Caco-2 (cell line): ENCODE results near the gene C10orf90. TPM values are rescaled to one million over a fixed set of nuclear protein-coding genes. Genes with fewer than 3 reads are reported as not detected.

ENCODE experiments used
- BruUV-seq: library from RNA; stranded (reverse); fragments of 400-500 nt; replicated peaks from 2 replicates; lab custom pipeline; 2021; lab: Mats Ljungman, UMichigan
- CTCF ChIA-PET: fragments of 300-600 bp; sonication (Branson Sonifier 250); formaldehyde crosslinking; loops from one replicate; lab custom pipeline; 2022; ENCODE audit warnings: antibody characterized with exemption; lab: Charles Lee
- POLR2A ChIA-PET: fragments of 300-600 bp; sonication (Branson Sonifier 250); formaldehyde crosslinking; loops from one replicate; lab custom pipeline; 2022; ENCODE audit warnings: antibody characterized with exemption; lab: Charles Lee
- DNase-seq, 2 experiments: peaks; one replicate each; pipeline versions ENCODE4 v3.0.0 to v3.0.0-alpha.2; 2020 to 2022
- H3K27me3 ChIP-seq: replicated peaks from 2 replicates; pipeline ENCODE4 v1.6.0; 2011; ENCODE audit warnings: low read length; ENCODE audit not compliant: control insufficient read depth, insufficient read depth
- H3K36me3 ChIP-seq: 2 replicates; pipeline ENCODE4 v1.5.1; 2011; ENCODE audit warnings: low read length; ENCODE audit not compliant: control insufficient read depth, insufficient read depth
- H3K4me1 ChIP-seq: fragments of 250-450 bp; sonication (Bioruptor Pico); 2 replicates; pipeline ENCODE4 v1.5.1; 2020; ENCODE audit warnings: mild to moderate bottlenecking
- H3K4me3 ChIP-seq: 2 replicates; pipeline ENCODE4 v1.5.1; 2011; ENCODE audit warnings: low read depth, mild to moderate bottlenecking, control low read depth, low read length
- H3K9me3 ChIP-seq: fragments of 250-450 bp; sonication (Bioruptor Pico); 2 replicates; pipeline ENCODE4 v1.5.1; 2020; ENCODE audit warnings: mild to moderate bottlenecking, moderate library complexity
- H3K27ac Mint-ChIP-seq: one replicate; pipeline ENCODE4 v1.8.0; 2022; ENCODE audit warnings: mixed read lengths; ENCODE audit not compliant: unreplicated experiment
- H3K27me3 Mint-ChIP-seq: one replicate; pipeline ENCODE4 v1.8.0; 2022; ENCODE audit warnings: mixed read lengths; ENCODE audit not compliant: insufficient read depth, unreplicated experiment
- H3K36me3 Mint-ChIP-seq: one replicate; pipeline ENCODE4 v1.8.0; 2022; ENCODE audit warnings: mild to moderate bottlenecking, mixed read lengths; ENCODE audit not compliant: insufficient read depth, unreplicated experiment
- H3K4me1 Mint-ChIP-seq: one replicate; pipeline ENCODE4 v1.8.0; 2022; ENCODE audit warnings: low read depth, mixed read lengths; ENCODE audit not compliant: unreplicated experiment
- H3K4me3 Mint-ChIP-seq: one replicate; pipeline ENCODE4 v1.8.0; 2022; ENCODE audit warnings: mild to moderate bottlenecking, moderate library complexity, mixed read lengths; ENCODE audit not compliant: unreplicated experiment
- H3K9me3 Mint-ChIP-seq: one replicate; pipeline ENCODE4 v1.8.0; 2022; ENCODE audit warnings: mixed read lengths; ENCODE audit not compliant: unreplicated experiment
- intact Hi-C: fragments of 100-400 bp; cut with micrococcal nuclease; formaldehyde crosslinking; loops from one replicate; pipeline ENCODE4 v1.10.0; 2022; ENCODE audit not compliant: unreplicated experiment
- total RNA-seq: library from RNA; stranded (reverse); gene quantifications from 2 replicates; pipeline ENCODE4 v1.2.3, GENCODE V29; 2022
- TF ChIP-seq, protein P1 (sequence below), 2 experiments: fragments of 200-600 bp in 1 of 2; IDR thresholded peaks; 1 replicate in 1 of 2; 2 replicates in 1 of 2; pipeline versions ENCODE4 v1.5.1 to v1.8.0; 2011 to 2022; ENCODE audit warnings: antibody characterized with exemption in 1 of 2, control low read depth in 1 of 2, inconsistent platforms in 1 of 2, low read depth in 1 of 2, low read length in 1 of 2, mild to moderate bottlenecking in 1 of 2, moderate library complexity in 1 of 2; ENCODE audit not compliant: insufficient read depth in 1 of 2, severe bottlenecking in 1 of 2, unreplicated experiment in 1 of 2

The C10orf90 gene
- total RNA-seq, 1 experiment from 2014 or later: not detected

- no peak overlapping the region for H3K4me3 ChIP-seq
- CTCF ChIA-PET: interaction anchor here (0.6 kb wide), 1 partner anchor 46 kb away, joined by 4 read pairs; no protein-coding TSS in a partner anchor
- H3K4me1 ChIP-seq: no peaks in the 10 kb centered on the region
- Mint-ChIP-seq H3K4me3 (no peak overlapping the region), H3K27ac (no peak overlapping the region), H3K4me1 (no peaks in the 10 kb centered on the region), H3K36me3 (no peaks in the 10 kb centered on the region), H3K27me3 (peaks cover 12% of the 10 kb centered on the region), H3K9me3 (no peaks in the 10 kb centered on the region)
- TF ChIP-seq, protein P1, sequence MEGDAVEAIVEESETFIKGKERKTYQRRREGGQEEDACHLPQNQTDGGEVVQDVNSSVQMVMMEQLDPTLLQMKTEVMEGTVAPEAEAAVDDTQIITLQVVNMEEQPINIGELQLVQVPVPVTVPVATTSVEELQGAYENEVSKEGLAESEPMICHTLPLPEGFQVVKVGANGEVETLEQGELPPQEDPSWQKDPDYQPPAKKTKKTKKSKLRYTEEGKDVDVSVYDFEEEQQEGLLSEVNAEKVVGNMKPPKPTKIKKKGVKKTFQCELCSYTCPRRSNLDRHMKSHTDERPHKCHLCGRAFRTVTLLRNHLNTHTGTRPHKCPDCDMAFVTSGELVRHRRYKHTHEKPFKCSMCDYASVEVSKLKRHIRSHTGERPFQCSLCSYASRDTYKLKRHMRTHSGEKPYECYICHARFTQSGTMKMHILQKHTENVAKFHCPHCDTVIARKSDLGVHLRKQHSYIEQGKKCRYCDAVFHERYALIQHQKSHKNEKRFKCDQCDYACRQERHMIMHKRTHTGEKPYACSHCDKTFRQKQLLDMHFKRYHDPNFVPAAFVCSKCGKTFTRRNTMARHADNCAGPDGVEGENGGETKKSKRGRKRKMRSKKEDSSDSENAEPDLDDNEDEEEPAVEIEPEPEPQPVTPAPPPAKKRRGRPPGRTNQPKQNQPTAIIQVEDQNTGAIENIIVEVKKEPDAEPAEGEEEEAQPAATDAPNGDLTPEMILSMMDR (IDR thresholded peaks at IDR 0.05; ENCODE audit: insufficient read depth in 1 of 2, low read depth in 1 of 2, low read length in 1 of 2, severe bottlenecking in 1 of 2, unreplicated experiment in 1 of 2): no peak
- POLR2A ChIA-PET: no interaction called here
- no peak for DNase-seq
- no peaks in the 10 kb centered on the region for H3K9me3 ChIP-seq
- intact Hi-C loops: no loop called here
- BruUV-seq: no TSS peak
- H3K36me3 ChIP-seq: no peaks in the 10 kb centered on the region
- no peaks in the 10 kb centered on the region for H3K27me3 ChIP-seq
Measured at GRCh38 chr10:126549344-126549743, 121.1 kb downstream of the C10orf90 start.

- no peaks in the 10 kb centered on the region for H3K9me3 ChIP-seq
- no peak overlapping the region for H3K4me3 ChIP-seq
- ChIA-PET CTCF (no interaction called here), POLR2A (no interaction called here)
- BruUV-seq: no TSS peak
- TF ChIP-seq, protein P1 (IDR thresholded peaks at IDR 0.05; ENCODE audit: insufficient read depth in 1 of 2, low read depth in 1 of 2, low read length in 1 of 2, severe bottlenecking in 1 of 2, unreplicated experiment in 1 of 2): no peak
- Mint-ChIP-seq H3K4me3 (no peak overlapping the region), H3K27me3 (peaks cover 29% of the 10 kb centered on the region), H3K36me3 (no peaks in the 10 kb centered on the region), H3K4me1 (no peaks in the 10 kb centered on the region), H3K9me3 (no peaks in the 10 kb centered on the region), H3K27ac (no peak overlapping the region)
- H3K4me1 ChIP-seq: no peaks in the 10 kb centered on the region
- H3K36me3 ChIP-seq: no peaks in the 10 kb centered on the region
- intact Hi-C loops: no loop called here
- no peaks in the 10 kb centered on the region for H3K27me3 ChIP-seq
- DNase-seq: no peak
Measured at GRCh38 chr10:126544565-126544964, 125.9 kb downstream of the C10orf90 start.

GRCh38 chr10:126538439-126539135 is 131.9 kb downstream of the C10orf90 start:
- Mint-ChIP-seq H3K27me3 (peaks cover 18% of the 10 kb centered on the region), H3K36me3 (no peaks in the 10 kb centered on the region), H3K27ac (no peak overlapping the region), H3K4me1 (no peaks in the 10 kb centered on the region), H3K4me3 (no peak overlapping the region), H3K9me3 (no peaks in the 10 kb centered on the region)
- H3K36me3 ChIP-seq: no peaks in the 10 kb centered on the region
- intact Hi-C loops: no loop called here
- BruUV-seq: no TSS peak
- DNase-seq: no peak
- TF ChIP-seq, protein P1 (IDR thresholded peaks at IDR 0.05; ENCODE audit: insufficient read depth in 1 of 2, low read depth in 1 of 2, low read length in 1 of 2, severe bottlenecking in 1 of 2, unreplicated experiment in 1 of 2): no peak
- no peaks in the 10 kb centered on the region for H3K4me1 ChIP-seq
- POLR2A ChIA-PET: no interaction called here
- H3K9me3 ChIP-seq: no peaks in the 10 kb centered on the region
- no peaks in the 10 kb centered on the region for H3K27me3 ChIP-seq
- no peak overlapping the region for H3K4me3 ChIP-seq
- CTCF ChIA-PET: no interaction called here
